Measurements from ENCODE around the gene NRROS. TPM values are rescaled to one million over a fixed set of nuclear protein-coding genes. Genes with fewer than 3 reads are reported as not detected.

The NRROS gene
- not detected in 2 replicates for polyA plus RNA-seq (2011; rRNA removed)
- polyA plus RNA-seq (2012; cell fraction: cytosol; rRNA removed): 0.03 TPM in 1 of 2 replicates, not detected in the other
- polyA plus RNA-seq (2012; cell fraction: nucleus; rRNA removed): not detected in 2 replicates
- not detected in 3 replicates for polyA plus RNA-seq (2017; fragmentation: RNase III; extraction: RNeasy Plus Mini Kit Qiagen cat#74134 plus additional on column Dnase treatment)
- polyA minus RNA-seq (2011; rRNA and poly(A)+ RNA removed): not detected in 2 replicates

GRCh38 chr3:196639483-196640296 lies at the start of gene NRROS:
TSS of gene NRROS (plus strand) at chr3:196639694. CDS start at chr3:196654540, 14,846 bp downstream.
- ChIA-PET POLR2A (interaction anchor here (1.7 kb wide), 1 partner anchor 8 kb away, joined by 4 read pairs; no protein-coding TSS in a partner anchor), CTCF (interaction anchor here (0.8 kb wide), 1 partner anchor 46 kb away, joined by 4 read pairs; no protein-coding TSS in a partner anchor)
- DNase-seq (ENCODE audit: low read depth in 1 of 2, low spot score in 1 of 2): no peak
- Histone ChIP-seq H3K4me1 (no peaks in the 10 kb centered on the region), H3K4me3 (no peak within 1 kb of the TSS), H3K9me3 (no peaks in the 10 kb centered on the region), H3K27ac (no peak within 1 kb of the TSS), H3K4me2 (no peak within 1 kb of the TSS)
- FAIRE-seq: no peak
- TF ChIP-seq MAZ (IDR thresholded peaks at IDR 0.05; ENCODE audit: borderline replicate concordance, low read depth, low read length) (no peak), EP300 (IDR thresholded peaks at IDR 0.05) (no peak), HMGXB4 (CRISPR knock-in tag; IDR thresholded peaks at IDR 0.05; ENCODE audit: borderline replicate concordance) (no peak), NPAS2 (CRISPR knock-in tag; IDR thresholded peaks at IDR 0.05; ENCODE audit: borderline replicate concordance) (no peak), SMC3 (IDR thresholded peaks at IDR 0.05) (no peak), CBX2 (IDR thresholded peaks at IDR 0.05; ENCODE audit: borderline replicate concordance, low read depth) (no peak), CBX8 (IDR thresholded peaks at IDR 0.05) (no peak), ELK1 (IDR thresholded peaks at IDR 0.05; ENCODE audit: low read depth, low read length) (no peak), KDM1A (IDR thresholded peaks at IDR 0.05; ENCODE audit: low read depth) (no peak), CHD4 (IDR thresholded peaks at IDR 0.05; ENCODE audit: borderline replicate concordance) (no peak), EHF (CRISPR knock-in tag; IDR thresholded peaks at IDR 0.05) (no peak), MAX (IDR thresholded peaks at IDR 0.05) (no peak), HOXB13 (CRISPR knock-in tag; IDR thresholded peaks at IDR 0.05; ENCODE audit: low read depth) (no peak)
- TF ChIP-seq, protein P1, sequence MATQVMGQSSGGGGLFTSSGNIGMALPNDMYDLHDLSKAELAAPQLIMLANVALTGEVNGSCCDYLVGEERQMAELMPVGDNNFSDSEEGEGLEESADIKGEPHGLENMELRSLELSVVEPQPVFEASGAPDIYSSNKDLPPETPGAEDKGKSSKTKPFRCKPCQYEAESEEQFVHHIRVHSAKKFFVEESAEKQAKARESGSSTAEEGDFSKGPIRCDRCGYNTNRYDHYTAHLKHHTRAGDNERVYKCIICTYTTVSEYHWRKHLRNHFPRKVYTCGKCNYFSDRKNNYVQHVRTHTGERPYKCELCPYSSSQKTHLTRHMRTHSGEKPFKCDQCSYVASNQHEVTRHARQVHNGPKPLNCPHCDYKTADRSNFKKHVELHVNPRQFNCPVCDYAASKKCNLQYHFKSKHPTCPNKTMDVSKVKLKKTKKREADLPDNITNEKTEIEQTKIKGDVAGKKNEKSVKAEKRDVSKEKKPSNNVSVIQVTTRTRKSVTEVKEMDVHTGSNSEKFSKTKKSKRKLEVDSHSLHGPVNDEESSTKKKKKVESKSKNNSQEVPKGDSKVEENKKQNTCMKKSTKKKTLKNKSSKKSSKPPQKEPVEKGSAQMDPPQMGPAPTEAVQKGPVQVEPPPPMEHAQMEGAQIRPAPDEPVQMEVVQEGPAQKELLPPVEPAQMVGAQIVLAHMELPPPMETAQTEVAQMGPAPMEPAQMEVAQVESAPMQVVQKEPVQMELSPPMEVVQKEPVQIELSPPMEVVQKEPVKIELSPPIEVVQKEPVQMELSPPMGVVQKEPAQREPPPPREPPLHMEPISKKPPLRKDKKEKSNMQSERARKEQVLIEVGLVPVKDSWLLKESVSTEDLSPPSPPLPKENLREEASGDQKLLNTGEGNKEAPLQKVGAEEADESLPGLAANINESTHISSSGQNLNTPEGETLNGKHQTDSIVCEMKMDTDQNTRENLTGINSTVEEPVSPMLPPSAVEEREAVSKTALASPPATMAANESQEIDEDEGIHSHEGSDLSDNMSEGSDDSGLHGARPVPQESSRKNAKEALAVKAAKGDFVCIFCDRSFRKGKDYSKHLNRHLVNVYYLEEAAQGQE (IDR thresholded peaks at IDR 0.05): no peak
- TF ChIP-seq, protein P2, sequence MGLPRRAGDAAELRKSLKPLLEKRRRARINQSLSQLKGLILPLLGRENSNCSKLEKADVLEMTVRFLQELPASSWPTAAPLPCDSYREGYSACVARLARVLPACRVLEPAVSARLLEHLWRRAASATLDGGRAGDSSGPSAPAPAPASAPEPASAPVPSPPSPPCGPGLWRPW (IDR thresholded peaks at IDR 0.05): no peak
- TF ChIP-seq, protein P3, sequence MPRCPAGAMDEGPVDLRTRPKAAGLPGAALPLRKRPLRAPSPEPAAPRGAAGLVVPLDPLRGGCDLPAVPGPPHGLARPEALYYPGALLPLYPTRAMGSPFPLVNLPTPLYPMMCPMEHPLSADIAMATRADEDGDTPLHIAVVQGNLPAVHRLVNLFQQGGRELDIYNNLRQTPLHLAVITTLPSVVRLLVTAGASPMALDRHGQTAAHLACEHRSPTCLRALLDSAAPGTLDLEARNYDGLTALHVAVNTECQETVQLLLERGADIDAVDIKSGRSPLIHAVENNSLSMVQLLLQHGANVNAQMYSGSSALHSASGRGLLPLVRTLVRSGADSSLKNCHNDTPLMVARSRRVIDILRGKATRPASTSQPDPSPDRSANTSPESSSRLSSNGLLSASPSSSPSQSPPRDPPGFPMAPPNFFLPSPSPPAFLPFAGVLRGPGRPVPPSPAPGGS (IDR thresholded peaks at IDR 0.05): no peak
- TF ChIP-seq, protein P4, sequence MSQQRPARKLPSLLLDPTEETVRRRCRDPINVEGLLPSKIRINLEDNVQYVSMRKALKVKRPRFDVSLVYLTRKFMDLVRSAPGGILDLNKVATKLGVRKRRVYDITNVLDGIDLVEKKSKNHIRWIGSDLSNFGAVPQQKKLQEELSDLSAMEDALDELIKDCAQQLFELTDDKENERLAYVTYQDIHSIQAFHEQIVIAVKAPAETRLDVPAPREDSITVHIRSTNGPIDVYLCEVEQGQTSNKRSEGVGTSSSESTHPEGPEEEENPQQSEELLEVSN (IDR thresholded peaks at IDR 0.05; ENCODE audit: borderline replicate concordance, low read depth): no peak
- no peak for ATAC-seq
- WGBS (ENCODE audit: missing lambda C conversion rate): 86% methylated on average over 23 of the region's 65 CpGs

Data from A549 (cell line).